K562 (cell line): Measurements from ENCODE around the gene HSD17B3. TPM values are rescaled to one million over a fixed set of nuclear protein-coding genes. Genes with fewer than 3 reads are reported as not detected.

Source experiments
- ATF1 ChIP-seq, 2 experiments: fragments of 450-650 bp in 1 of 2; IDR thresholded peaks; 2 replicates each; pipeline ENCODE4 v1.6.1; 2016; ENCODE audit warnings: missing compliant biosample characterization in 1 of 2, missing genetic modification characterization in 1 of 2
- ATF3 ChIP-seq, 2 experiments: fragments of 450-650 bp in 1 of 2; sonication (generic) in 1 of 2; formaldehyde crosslinking in 1 of 2; IDR thresholded peaks in 1 of 2; conservative IDR thresholded peaks in 1 of 2; 2 replicates each; pipeline versions ENCODE4 v1.6.1 to v1.8.1; 2016 to 2023; ENCODE audit warnings: mild to moderate bottlenecking in 2 of 2, moderate library complexity in 2 of 2, inconsistent platforms in 1 of 2, missing genetic modification reagents in 1 of 2
- CUX1 ChIP-seq: fragments of 200-800 bp; sonication (Bioruptor generic); IDR thresholded peaks from 2 replicates; pipeline ENCODE4 v1.6.1; 2016; ENCODE audit warnings: missing genetic modification characterization, missing compliant biosample characterization
- DMBX1 ChIP-seq: fragments of 250-450 bp; sonication (Bioruptor Pico); IDR thresholded peaks from 2 replicates; pipeline ENCODE4 v1.8.0; 2022; ENCODE audit warnings: inconsistent platforms, mild to moderate bottlenecking, moderate library complexity, borderline replicate concordance
- E2F6 ChIP-seq, 2 experiments: IDR thresholded peaks; 2 replicates each; pipeline ENCODE4 v1.6.1; 2011; ENCODE audit warnings: borderline replicate concordance in 1 of 2, control low read depth in 1 of 2, low read depth in 1 of 2, low read length in 1 of 2, mild to moderate bottlenecking in 1 of 2, mixed read lengths in 1 of 2, moderate library complexity in 1 of 2; ENCODE audit not compliant: insufficient read depth in 1 of 2, insufficient read length in 1 of 2, poor library complexity in 1 of 2, severe bottlenecking in 1 of 2; ENCODE audit errors: extremely low read depth in 1 of 2
- EP400 ChIP-seq: fragments of 450-650 bp; IDR thresholded peaks from 2 replicates; pipeline ENCODE4 v1.6.1; 2017; ENCODE audit warnings: antibody characterized with exemption, mild to moderate bottlenecking, moderate library complexity
- ILK ChIP-seq: fragments of 450-650 bp; IDR thresholded peaks from 2 replicates; pipeline ENCODE4 v1.6.1; 2016; ENCODE audit warnings: missing genetic modification characterization, low read depth, mild to moderate bottlenecking, missing compliant biosample characterization, moderate library complexity, borderline replicate concordance
- MAZ ChIP-seq, 2 experiments: fragments of 450-650 bp in 1 of 2; sonication (generic) in 1 of 2; formaldehyde crosslinking; IDR thresholded peaks in 1 of 2; conservative IDR thresholded peaks in 1 of 2; 2 replicates each; pipeline versions ENCODE4 v1.4.0 to v1.5.0; 2020; ENCODE audit warnings: mild to moderate bottlenecking in 1 of 2, missing genetic modification reagents in 1 of 2
- NFIC ChIP-seq: fragments of 450-650 bp; IDR thresholded peaks from 2 replicates; pipeline ENCODE4 v1.6.1; 2017; ENCODE audit warnings: mild to moderate bottlenecking, inconsistent platforms
- NFRKB ChIP-seq: fragments of 450-650 bp; IDR thresholded peaks from 2 replicates; pipeline ENCODE4 v1.6.1; 2016; ENCODE audit warnings: low read depth
- NFXL1 ChIP-seq: fragments of 450-650 bp; formaldehyde crosslinking; IDR thresholded peaks from 2 replicates; pipeline ENCODE4 v1.4.0; 2021; ENCODE audit warnings: mild to moderate bottlenecking
- PCBP2 ChIP-seq: fragments of 200-400 bp; formaldehyde crosslinking; IDR thresholded peaks from 2 replicates; pipeline ENCODE4 v1.6.1; 2018; ENCODE audit warnings: low read length, low read depth, mild to moderate bottlenecking, moderate library complexity; ENCODE audit not compliant: poor library complexity, severe bottlenecking
- SMAD4 ChIP-seq: fragments of 250-450 bp; sonication (Bioruptor Pico); conservative IDR thresholded peaks from 2 replicates; pipeline ENCODE4 v1.8.0; 2021; ENCODE audit warnings: inconsistent platforms, mild to moderate bottlenecking, moderate library complexity
- ZBTB33 ChIP-seq: sonication (generic); formaldehyde crosslinking; IDR thresholded peaks from 2 replicates; pipeline ENCODE4 v1.8.1; 2023; ENCODE audit warnings: mild to moderate bottlenecking, missing genetic modification reagents
- ZNF197 ChIP-seq: fragments of 200-800 bp; sonication (Bioruptor generic); IDR thresholded peaks from 2 replicates; pipeline ENCODE4 v1.6.1; 2016; ENCODE audit warnings: low read depth, missing genetic modification characterization, missing compliant biosample characterization
- ZNF316 ChIP-seq: fragments of 450-650 bp; IDR thresholded peaks from 2 replicates; pipeline ENCODE4 v1.6.1; 2016
- polyA plus RNA-seq, 8 experiments: library from polyadenylated mRNA; depleted of rRNA in 4 of 8; stranded (reverse) in 5 of 8; unstranded in 3 of 8; fragments of >200 nt; fragmentation: Nextera tagmentation in 2 of 8; fragmentation: Illumina TruSeq in 1 of 8; extraction: Ambion mirVana in 2 of 8; extraction: Trizol in 1 of 8; gene quantifications; 2 replicates each; pipeline versions ENCODE4 v1.2.1 to v1.2.3, GENCODE V29; 2011 to 2014; ENCODE audit warnings: inconsistent platforms in 1 of 8, missing spikeins in 1 of 8
- total RNA-seq, 7 experiments: library from RNA; depleted of rRNA in 6 of 7; stranded (reverse); fragments of >200 nt in 6 of 7; fragmentation: Illumina TruSeq in 2 of 7; extraction: Trizol in 2 of 7; gene quantifications; 2 replicates each; pipeline versions ENCODE4 v1.2.1 to v1.2.3, GENCODE V29; 2011 to 2021; ENCODE audit warnings: low replicate concordance in 1 of 7

The HSD17B3 gene
- total and polyA plus RNA-seq, 9 of the 15 experiments (the other 6 are each of a cell fraction or from before 2014, with no cell fraction given) = not detected

- no peak for TF ChIP-seq ATF1 (CRISPR knock-in tag; IDR thresholded peaks at IDR 0.05)
- peak; percentile 47; the same call in 1 of the 2 replicates for TF ChIP-seq ATF1 (tag; IDR thresholded peaks at IDR 0.05)
- TF ChIP-seq ZBTB33 (CRISPR knock-in tag) = peak; percentile 82
- TF ChIP-seq SMAD4 (CRISPR knock-in tag) = peak; percentile 69; the same call in 1 of the 2 replicates
- no peak for TF ChIP-seq ZNF197
- peak; percentile 84 for TF ChIP-seq NFIC
- TF ChIP-seq ILK (tag) = no peak
- peak in 1 of 2 experiments; percentile 72; a peak in 2 of 4 replicates for TF ChIP-seq MAZ (CRISPR knock-in tag; conservative IDR thresholded peaks at IDR 0.05 in 1 of 2, IDR thresholded peaks at IDR 0.05 in 1 of 2)
- 0 out of 2 replicates have a peak, but pooled peaks have one; percentile 10 for TF ChIP-seq NFXL1 (CRISPR knock-in tag)
- TF ChIP-seq ATF3 (IDR thresholded peaks at IDR 0.05) = peak; percentile 93
- TF ChIP-seq ATF3 (CRISPR knock-in tag; conservative IDR thresholded peaks at IDR 0.05) = no peak
- peak; percentile 45; the same call in 1 of the 2 replicates for TF ChIP-seq NFRKB
- peak; percentile 75 for TF ChIP-seq EP400
- peak; percentile 9; the same call in 1 of the 2 replicates for TF ChIP-seq ZNF316
- TF ChIP-seq CUX1 (CRISPR knock-in tag) = no peak
- peak; percentile 32 to 75 for TF ChIP-seq E2F6 (IDR thresholded peaks at IDR 0.05; ENCODE audit: borderline replicate concordance in 1 of 2, extremely low read depth in 1 of 2, insufficient read depth in 1 of 2, insufficient read length in 1 of 2, low read depth in 1 of 2, low read length in 1 of 2, poor library complexity in 1 of 2, severe bottlenecking in 1 of 2)
- TF ChIP-seq DMBX1 (CRISPR knock-in tag) = peak; percentile 75; the same call in 1 of the 2 replicates
- no peak for TF ChIP-seq PCBP2
These were observed 48.8 kb downstream of the HSD17B3 start (continued) for GRCh38 chr9:96253059-96253696.
